NCI-H146 treated with DMSO at 0.1 percent for 48 hours (cell line): ENCODE results near the gene SPRYD4.
A peak's percentile ranks its signal among the peaks of the same experiment; 100 is the strongest.

Experiments used
- DNase-seq: peaks from one replicate; lab custom pipeline; 2025; ENCODE audit not compliant: unreplicated experiment; lab: John Stamatoyannopoulos, UW

The SPRYD4 gene

GRCh38 chr12:56520506-56520905, 52.1 kb downstream of the SPRYD4 start:
- no peak for DNase-seq

- DNase-seq, result no peak
Measured at GRCh38 chr12:56521209-56521589, 52.8 kb downstream of the SPRYD4 start.

- DNase-seq, result peak; percentile 64
Measured at GRCh38 chr12:56521590-56522371, 53.4 kb downstream of the SPRYD4 start, which contains the start of gene RBMS2. Gene RBMS2 (plus strand): TSS chr12:56521820. CDS start chr12:56522024, 204 bp downstream.

- no peak for DNase-seq
Measured at GRCh38 chr12:56522411-56523193, 54.2 kb downstream of the SPRYD4 start.

- no peak for DNase-seq
Measured at GRCh38 chr12:56528846-56529245, 60.5 kb downstream of the SPRYD4 start.
